GM18508 (cell line): ENCODE data around the gene PPFIBP2.

Experiments used
- ATAC-seq: cut with Tn5 transposase; IDR thresholded peaks from one replicate; pipeline ENCODE4 v1.9.1; 2021; ENCODE audit warnings: moderate number of reproducible peaks; ENCODE audit not compliant: insufficient read depth, unreplicated experiment

The PPFIBP2 gene

DNA sequence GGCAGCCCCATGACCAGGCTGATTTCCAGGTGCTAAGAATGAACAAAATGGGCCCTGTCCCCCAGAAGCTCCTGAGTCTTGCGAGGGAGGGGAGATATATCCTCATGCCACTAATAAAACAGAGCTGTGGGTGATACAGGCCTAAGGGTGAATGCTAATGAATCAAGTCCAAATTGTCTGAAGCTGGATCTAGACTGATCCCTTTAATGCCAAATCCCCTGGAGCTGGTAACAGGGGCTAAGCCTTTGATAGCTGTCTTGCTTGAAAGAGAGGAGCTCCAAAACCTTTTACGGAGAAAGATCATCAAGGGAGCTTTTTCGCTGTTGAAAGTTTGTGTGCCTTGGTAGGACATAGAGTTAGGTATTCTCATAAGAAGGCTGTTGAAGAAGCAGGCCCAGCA, 79.7 kb downstream of the PPFIBP2 start:
- ATAC-seq: no peak

DNA sequence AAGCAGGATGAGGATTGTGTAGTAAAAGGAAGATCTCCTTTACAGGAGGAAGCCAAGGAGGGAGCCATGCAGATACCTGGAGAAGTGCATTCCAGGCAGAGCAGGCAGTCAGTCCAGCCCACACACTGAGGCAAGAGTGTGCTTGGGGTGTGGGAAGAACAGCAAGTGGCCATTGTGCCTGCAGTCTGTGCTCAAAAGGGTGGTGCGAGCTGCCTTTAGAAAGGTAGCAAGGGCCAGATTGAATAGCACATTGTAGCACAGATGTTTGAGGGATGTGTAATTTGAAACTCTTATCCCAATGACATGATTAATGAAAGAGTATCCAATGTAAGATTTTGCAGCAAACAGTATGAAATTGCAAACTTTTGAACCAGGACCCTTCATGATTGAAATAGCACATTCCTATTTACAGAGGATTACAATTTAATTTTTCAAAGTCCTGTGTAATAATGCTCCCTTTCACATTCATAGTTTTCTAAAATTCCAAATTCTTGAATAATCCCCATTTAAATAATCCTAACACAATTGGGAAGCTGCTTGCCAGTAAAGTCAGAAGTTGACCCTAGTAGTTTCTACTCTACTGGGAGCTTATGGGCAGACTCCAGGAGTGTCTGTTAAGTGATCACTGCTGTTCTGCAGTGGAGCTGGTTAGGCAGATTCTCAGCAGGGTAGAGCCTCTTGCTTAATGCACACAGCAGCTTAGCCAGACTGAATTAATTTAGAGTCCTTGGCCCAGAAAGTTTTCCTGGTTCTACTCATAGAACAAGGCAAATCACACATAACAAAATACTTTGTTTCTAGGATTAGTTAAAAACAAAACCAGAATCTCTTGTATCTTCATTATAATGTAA, 81.4 kb downstream of the PPFIBP2 start:
- ATAC-seq: no peak

DNA sequence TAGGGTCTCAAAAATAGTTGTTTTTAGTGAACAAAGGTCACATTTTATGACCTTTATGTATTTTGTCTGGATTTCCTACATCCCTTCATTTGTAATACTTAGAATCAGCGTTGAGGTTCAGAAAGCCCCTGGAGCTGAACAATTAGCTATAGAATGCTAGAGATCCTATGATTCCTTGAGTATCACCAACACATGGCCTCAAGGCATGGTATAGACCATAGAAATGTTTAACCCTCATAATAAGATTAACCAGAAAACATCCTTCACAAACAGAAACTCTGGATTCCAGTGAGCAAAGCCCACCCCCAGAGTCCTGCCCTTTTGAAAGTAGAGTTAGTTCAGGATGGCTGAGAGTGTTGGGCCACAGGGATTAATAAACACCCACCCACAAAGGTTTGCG, 82.2 kb downstream of the PPFIBP2 start:
- no peak for ATAC-seq

DNA sequence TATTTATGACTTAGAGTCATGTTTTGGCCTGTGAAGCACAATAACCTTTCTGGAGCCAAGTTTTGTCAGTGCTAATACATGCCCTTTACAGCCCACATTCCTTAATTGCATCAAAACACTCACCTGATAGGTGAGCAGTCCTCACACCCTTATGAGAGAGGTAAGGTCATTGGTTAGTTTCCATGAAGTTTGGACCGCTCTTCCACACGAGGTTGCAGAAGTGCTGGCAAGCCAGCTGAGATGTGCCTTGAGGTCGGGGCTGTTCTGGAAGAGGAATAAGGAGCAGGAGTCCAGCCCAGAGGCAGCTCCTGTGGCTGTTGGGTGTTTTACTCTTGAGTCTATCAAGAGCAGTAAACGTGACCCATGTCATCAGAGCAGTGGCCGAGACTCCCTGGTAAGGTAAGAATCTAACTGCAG, 83.2 kb downstream of the PPFIBP2 start:
- no peak for ATAC-seq

DNA sequence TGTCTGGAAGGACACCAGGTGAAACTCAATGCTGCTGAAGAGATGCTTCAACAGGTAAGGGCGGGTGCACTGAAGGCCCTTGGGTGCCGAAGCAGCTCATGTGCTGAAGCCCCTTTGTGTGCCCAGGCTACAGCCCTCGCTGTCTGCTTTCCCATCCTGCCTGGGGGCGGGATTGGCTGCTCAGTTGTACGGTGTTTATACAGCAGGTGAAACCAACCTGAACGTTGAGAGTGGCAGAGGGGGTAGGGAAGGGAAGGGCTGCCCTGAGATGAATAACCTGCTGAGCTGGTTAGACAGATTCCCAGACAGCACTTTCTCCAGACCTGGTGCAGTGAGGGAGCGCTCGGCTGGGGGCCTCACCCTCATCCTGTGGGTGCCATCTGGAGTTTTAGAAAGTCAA, 83.8 kb downstream of the PPFIBP2 start:
- no peak for ATAC-seq

DNA sequence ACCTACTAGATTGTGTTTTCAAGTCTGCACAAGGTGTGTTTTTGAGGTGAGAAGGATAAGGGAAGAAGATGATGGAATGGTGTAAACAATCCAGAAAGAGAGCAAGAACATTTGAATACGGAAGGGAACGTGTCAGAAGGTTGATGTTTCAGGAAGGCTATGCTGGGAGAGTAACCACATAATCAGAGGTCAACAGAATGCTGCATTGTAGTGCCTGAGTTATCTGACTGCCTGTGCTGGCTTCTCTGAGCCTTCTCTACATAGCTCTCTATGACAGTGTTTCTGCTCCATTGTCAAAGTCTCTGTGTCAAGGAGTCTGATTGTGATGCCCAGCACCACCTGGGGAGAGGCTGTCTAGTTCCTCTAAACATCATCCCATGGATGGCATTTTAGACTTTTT, 85.4 kb downstream of the PPFIBP2 start:
- no peak for ATAC-seq

DNA sequence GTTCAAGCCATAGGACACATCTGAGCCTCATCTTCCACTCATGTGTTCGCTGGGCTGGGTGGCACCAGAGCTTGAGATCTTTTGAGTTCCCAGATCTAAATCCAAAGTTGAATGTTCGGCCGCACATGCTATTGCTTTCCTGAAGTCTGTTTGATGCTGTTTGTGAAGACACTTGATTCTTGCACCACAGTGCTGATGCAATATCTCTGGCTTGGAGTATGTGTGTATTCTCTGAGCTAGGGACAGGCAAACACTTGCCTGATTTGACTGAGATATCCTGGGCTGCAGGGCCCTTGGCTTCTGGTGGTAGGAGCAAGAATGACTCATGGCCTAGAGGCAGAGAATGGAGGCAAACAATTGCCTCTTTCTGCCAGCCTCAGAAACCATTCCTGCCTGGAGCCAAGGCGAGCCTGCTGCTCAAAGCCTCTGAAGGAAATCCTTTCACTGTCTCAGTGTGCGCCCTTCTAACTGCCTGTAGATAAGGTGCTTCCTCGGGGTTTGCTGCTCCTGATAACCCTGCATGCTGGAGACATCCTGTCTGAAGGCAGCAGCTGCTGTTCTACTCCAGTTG, 86.5 kb downstream of the PPFIBP2 start:
- ATAC-seq: no peak

DNA sequence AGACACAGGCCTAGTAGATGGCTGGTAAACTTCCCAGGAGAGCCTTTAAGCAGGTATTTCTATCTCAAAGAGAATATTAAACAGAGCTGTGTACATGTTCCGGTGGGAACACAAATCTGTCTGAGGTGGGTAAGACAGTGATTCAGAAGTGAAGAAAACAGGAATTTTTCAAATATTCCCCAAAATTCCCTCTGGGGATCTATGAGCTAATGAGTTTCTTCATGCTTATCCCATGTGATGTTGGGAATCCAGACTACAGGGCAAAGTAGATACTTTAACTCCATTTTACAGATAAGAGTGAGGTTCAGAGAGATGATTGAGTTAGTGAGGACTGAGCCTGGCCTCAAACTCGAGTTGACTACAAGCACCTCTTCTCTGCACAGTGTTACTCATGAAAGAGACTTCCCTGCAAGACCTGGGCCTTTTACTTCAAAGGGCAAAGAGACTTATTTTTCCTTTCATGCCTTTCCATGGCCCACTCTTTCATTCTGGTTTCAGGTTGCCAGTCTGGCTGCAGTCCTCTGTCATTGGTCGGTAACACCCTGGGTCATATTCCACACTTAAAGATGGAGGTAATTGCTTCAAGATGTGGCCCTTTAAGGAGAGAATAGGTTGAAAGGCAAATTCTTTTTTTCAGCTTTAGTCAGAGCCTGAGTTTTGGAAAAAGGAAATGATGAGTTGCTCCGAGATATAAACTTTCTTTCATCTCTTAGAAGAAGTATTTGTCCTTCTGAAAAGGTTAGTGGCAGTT, 89.4 kb downstream of the PPFIBP2 start:
- ATAC-seq: no peak

DNA sequence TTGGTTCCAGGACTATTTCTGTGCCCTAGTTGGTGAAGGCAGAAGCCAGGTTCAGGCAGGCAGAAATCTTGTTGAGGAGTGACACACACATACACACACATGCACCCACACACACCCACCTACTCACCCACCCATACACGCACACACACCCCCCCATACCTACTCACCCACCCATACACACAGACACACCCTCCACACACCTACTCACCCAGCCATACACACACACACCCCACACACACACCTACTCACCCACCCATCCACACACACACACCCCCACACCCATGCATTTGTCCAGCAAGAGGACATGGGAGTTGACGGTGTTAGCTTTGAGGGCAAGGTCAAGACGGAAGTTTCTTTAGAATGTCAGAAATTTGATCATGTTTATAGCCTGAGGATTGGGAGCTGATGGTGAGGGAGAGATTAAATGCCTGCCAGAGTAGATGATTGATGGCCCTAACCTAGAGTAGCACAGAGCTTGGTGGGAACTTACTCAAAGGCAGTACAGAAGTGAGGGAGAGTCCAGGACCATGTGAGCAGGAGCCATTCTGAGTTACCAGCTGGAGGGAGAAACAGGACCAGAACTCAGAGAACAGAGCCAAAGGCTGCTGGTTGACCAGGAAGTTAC, 90.6 kb downstream of the PPFIBP2 start:
- ATAC-seq: no peak

DNA sequence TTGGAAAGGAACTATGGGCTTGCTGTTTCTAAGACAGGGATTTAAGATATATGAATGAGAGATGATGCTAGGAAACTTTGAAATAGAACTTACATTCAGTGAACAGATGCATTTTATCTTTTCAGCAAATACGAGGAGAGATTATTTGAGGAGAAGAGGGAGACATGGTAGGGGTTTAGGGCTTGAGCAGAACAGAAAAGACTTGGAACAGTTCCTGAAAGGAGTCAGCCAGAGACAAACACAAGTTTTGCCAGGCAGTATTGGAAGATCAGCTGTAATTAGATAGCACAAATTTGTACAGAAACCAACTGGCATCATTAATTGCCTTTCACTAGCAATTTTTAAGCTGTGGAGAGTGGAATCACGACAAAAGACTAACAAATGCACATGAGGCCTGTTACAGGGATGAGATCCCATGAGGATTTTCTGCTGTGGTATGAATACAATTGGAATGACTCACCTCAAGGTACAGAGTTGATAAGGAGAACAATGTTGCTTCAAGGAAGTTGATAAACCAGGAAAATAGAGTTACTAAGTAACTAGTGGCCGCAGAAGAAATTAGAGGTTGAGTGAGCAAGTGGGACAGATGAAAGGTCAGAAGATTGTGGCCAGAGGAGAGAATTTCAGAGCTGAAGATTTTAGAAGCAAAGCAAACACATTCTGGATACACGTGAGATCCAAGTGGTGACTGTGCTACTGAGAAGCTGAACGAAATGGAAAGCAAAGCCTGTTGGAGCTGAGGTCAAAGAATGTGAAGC, 91.6 kb downstream of the PPFIBP2 start:
- no peak for ATAC-seq

DNA sequence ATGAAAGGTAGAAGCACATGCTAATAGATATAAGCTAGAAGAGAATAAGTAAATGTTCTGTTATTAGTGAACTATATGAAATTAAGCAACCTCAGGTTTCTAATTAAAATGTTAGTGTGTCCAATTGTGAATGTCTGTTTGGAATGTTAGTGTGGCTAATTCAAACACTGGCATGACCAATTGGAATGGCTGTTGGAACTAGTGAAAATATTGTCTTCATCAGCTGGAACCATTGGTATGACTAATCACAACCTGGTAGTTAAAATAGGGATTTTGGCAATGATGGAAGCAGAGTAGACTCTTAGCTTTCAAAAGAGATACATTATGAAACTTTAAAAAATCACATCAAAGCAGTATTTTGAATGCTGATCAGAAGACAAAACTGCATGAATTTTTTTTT, 92.7 kb downstream of the PPFIBP2 start:
- no peak for ATAC-seq

DNA sequence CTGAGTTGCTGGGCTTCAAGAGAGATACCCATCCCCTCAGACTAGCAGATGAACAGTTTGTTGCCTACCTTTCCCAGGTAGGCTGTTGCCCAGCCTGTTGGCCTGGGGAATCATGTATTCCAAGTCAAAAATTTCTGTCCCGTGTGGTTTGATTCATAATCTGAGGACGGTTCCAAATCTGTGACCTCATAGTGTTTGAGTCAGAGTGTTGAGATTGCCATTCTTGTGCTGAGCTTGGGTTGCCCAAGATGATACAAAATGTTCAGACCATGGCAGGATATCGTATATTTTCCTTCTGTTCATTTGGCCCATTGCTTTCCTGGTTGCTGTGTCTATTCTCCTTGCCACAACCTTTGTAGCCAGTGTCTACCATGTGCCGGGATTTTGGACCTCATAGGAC, 95.2 kb downstream of the PPFIBP2 start:
- ATAC-seq: no peak

DNA sequence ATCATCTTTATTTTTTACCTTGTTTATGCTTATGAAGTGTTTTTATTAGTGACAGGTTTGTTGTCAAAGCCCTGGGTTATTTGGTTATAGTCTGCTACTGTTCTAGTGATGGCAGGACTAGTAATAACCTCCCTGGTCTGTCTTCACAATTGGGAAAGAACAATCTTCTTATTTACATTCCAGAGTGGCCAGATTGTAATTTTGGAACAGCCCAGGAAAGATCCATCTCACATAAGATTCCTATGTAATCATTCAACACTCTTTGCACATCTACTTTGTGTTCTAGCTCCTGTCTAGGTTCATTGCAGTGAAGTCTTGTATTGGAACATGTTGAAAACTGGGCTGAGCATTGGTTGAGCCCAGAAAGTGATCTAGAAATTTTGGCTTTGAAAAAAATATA, 95.7 kb downstream of the PPFIBP2 start:
- ATAC-seq: no peak

DNA sequence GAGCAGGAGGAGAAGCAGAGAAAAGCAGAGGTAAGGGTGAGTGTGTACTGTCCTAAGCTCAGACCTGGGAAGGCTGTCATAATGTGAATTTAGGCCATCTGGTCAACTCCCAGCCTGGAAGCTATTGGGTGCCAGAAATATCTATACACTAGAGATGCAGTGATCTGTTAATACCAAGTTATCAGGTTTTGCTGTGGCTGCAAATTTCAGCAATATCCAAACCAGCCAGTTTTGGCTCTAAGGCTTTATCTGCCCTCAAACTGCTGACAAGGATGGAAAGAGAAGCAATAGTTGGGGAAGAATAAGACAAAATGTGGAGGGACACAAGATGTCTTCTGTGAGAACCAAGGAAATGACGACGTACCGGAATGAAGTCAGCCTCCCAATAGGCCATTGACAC, 96.6 kb downstream of the PPFIBP2 start:
- ATAC-seq: no peak

DNA sequence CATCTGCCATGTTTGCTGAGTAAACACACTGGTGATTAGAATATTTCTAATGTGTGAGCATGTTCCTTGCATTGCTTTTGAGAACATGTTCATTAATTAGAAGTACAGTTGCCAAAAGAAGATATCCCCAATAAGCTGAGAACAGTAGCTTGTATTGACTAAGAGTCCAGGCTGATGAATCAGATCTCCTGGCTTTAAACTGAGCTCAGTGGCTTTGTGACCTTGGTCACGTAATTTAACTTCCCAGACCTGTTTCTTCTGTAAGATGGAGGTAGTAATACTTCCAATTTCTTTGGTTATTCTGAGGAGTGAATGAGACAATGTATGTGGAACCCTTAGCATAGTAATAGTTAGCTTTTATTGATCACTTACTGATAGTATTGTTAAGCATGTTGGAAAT, 97.6 kb downstream of the PPFIBP2 start:
- ATAC-seq: no peak

DNA sequence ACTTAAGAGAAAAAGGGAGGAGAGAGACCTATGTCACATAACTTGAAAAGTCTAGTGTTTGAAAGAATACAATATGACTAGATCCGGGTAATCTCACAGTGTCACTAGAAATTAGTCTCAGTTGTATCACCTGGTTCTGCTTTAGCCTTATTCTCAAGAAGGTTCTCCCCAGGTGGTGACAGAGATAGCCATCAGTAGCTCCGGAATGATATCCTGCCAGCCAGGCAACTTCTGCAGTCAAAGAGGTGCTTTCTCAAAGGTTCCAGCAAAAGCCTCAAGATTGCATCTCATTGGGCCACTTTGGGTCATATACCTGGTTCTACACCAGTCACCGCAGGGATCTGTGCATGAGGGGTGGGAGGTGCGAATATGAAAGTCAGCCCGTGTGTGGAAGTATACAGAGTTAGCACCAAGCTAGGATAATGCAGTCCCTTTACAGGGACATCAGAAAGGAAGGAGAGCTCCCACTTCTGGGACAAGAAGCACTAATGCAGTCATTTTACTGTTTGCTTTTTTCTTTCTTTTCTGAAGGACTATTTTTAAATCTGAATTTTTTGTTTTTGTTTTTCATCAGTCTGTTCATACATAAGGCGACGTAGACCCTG, 98.4 kb downstream of the PPFIBP2 start:
- ATAC-seq: no peak

DNA sequence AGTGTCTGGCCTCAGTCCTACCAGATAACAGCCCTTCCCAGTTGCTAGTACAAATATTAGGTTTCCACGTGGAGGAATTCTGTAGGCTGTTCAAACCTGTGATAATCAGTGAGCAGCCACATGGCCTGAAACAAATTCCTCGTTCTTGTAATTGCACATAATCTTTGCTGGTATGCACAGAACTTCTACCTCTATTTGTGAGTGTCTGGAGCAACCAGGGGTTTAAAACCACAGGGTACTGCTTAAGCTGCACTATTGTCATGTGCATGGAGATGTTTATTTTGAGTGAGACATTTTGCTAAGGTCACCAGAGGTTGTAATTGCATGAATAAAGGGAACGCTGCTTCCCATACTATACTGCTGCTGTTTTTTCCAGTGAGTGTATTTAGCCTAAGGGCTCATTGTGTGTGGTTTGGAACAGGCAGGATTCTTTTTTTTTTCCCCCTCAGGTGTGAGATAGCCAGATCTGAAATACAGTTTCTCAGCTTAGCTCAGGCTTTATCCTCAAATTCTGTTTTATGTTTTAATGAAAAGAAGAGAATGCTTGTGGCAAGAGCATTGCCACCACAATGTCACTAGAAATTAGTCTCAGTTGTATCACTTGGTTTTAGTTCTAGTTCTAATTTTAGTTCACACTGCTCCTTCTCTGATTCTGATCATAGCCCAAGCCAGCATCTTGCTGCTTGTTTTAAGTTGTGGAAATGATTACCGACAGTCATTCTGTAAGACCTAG, 99.0 kb downstream of the PPFIBP2 start:
- no peak for ATAC-seq

DNA sequence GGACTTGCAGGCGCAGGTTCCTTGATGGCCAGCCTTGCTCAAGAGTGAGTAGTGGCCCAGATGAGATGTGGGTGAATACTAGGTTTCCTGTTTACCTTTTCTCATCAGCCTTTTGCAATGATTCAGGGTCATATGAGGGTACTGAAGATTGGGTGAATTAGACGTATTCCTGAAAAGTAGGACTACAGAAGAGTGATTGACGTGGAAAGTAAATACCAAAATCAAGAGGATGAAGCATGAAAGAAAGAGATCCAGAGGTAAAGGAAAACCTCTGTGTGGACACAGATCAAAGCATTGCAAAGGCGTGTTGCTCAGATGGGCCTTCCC, 99.6 kb downstream of the PPFIBP2 start:
- no peak for ATAC-seq

DNA sequence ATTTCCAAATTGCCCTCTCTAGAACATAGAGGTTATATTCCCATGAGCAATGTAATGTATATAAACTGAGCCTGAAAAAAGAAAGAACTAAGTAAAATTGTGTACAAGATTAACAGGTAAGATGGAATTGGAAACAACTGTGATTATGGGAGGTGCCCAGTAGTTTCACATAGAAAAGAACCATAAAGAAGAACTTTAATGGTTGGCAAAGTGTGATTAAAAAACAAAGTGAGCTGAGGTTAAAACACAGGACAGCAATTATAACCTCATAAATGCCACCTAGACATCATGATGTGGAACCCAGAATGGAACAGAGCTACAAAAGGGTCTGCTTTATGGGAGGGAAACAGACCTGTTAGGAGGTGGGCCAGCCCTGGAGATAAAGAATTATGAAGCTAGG, 100.9 kb downstream of the PPFIBP2 start:
- ATAC-seq: no peak
